ENCODE results near the gene GDPGP1.

- no peak for TF ChIP-seq CTCF (conservative IDR thresholded peaks at IDR 0.05; ENCODE audit: low read depth, low read length)
- no peak for TF ChIP-seq EZH2 (IDR thresholded peaks at IDR 0.05; ENCODE audit: borderline replicate concordance, low read depth, low read length, poor library complexity, severe bottlenecking)
These were observed 20.7 kb upstream of the GDPGP1 start for GRCh38 chr15:90213122-90213817.

Data from A673 (cell line).